SH-SY5Y (cell line): ENCODE measurements around the gene ACER3.

Experiments used
- GATA2 ChIP-seq: IDR thresholded peaks from 2 replicates; pipeline ENCODE4 v1.6.1; 2011; ENCODE audit warnings: mild to moderate bottlenecking, low read depth, low read length
- GATA3 ChIP-seq: IDR thresholded peaks from 2 replicates; pipeline ENCODE4 v1.6.1; 2011; ENCODE audit warnings: low read depth, mild to moderate bottlenecking, low read length, moderate library complexity

DNA sequence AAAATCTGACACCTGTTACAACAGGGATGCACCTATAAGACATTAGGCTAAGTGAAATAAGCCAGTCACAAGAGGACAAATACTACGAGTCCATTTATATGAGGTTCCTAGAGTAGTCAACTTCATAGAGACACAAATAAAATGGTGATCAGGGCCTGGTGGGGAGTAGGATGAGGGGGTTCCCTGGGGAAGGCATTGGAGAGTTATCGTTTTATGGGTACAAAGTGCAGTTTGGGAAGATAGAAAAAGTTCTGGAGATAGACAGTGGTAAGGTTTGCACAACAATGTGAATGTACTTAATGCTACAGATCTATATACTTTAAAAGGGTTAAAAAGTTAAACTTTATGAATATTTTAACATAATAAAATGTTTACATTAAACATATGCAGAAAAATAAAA is 142.1 kb downstream of the ACER3 start:
- TF ChIP-seq GATA2 (no peak), GATA3 (no peak)
